Activated T-cell treated with anti-CD3 and anti-CD28 coated beads for 48 hours (primary cell): ENCODE results near the gene DENND1C.
"Not testable (repeated sequence)": the region's sequence is repeated elsewhere in the genome, so short reads cannot be mapped to it uniquely, and the experiment has no call there.

ENCODE experiments used
- DNase-seq: peaks from one replicate; pipeline ENCODE4 v3.0.0-alpha.2; 2020; ENCODE audit warnings: low read depth

The DENND1C gene

GRCh38 chr19:6453951-6454565 is 27.5 kb downstream of the DENND1C start:
- DNase-seq, result no peak

- no peak for DNase-seq
Measured at GRCh38 chr19:6452899-6453298, 28.7 kb downstream of the DENND1C start.

GRCh38 chr19:6452223-6452614 is 29.4 kb downstream of the DENND1C start:
- DNase-seq, result no peak

- no peak for DNase-seq
Measured at GRCh38 chr19:6451583-6452222, 29.9 kb downstream of the DENND1C start.

- DNase-seq, result no peak
Measured at GRCh38 chr19:6450166-6450565, 31.4 kb downstream of the DENND1C start.

GRCh38 chr19:6448045-6448444 is 33.5 kb downstream of the DENND1C start:
- DNase-seq, result no peak

- no peak for DNase-seq
Measured at GRCh38 chr19:6446452-6446851, 35.1 kb downstream of the DENND1C start.

- DNase-seq, result no peak
Measured at GRCh38 chr19:6443986-6444385, 37.6 kb downstream of the DENND1C start.

GRCh38 chr19:6442087-6442688 is 39.4 kb downstream of the DENND1C start:
- no peak for DNase-seq

GRCh38 chr19:6440905-6441304 is 40.7 kb downstream of the DENND1C start:
- DNase-seq, result no peak

GRCh38 chr19:6439743-6440142 is 41.8 kb downstream of the DENND1C start:
- DNase-seq, result no peak

GRCh38 chr19:6433663-6434062 is 47.9 kb downstream of the DENND1C start, which contains the start of gene SLC25A41:
SLC25A41 (minus strand) TSS chr19:6433763; CDS start chr19:6433693, 70 bp downstream.
- no peak for DNase-seq

GRCh38 chr19:6433165-6433564 is 48.4 kb downstream of the DENND1C start:
- DNase-seq, result no peak

- no peak for DNase-seq
Measured at GRCh38 chr19:6431891-6432290, 49.7 kb downstream of the DENND1C start.

GRCh38 chr19:6429419-6430221 is 52.0 kb downstream of the DENND1C start:
- no peak for DNase-seq

- DNase-seq, result not testable (repeated sequence)
Measured at GRCh38 chr19:6428692-6429418, 52.7 kb downstream of the DENND1C start.

GRCh38 chr19:6427131-6427530 is 54.5 kb downstream of the DENND1C start:
- no peak for DNase-seq

GRCh38 chr19:6425732-6426620 is 55.6 kb downstream of the DENND1C start:
- DNase-seq, result no peak

GRCh38 chr19:6424939-6425731 is 56.5 kb downstream of the DENND1C start:
- peak; percentile 98 for DNase-seq
